K562 (cell line): ENCODE results near the gene KIF1A. TPM values are rescaled to one million over a fixed set of nuclear protein-coding genes. Genes with fewer than 3 reads are reported as not detected.

ENCODE experiments used
- CC2D1A ChIP-seq: fragments of 450-650 bp; IDR thresholded peaks from 2 replicates; pipeline ENCODE4 v1.6.1; 2017; ENCODE audit warnings: mild to moderate bottlenecking
- NCOA4 ChIP-seq: fragments of 450-650 bp; IDR thresholded peaks from 2 replicates; pipeline ENCODE4 v1.6.1; 2018; ENCODE audit warnings: mild to moderate bottlenecking; ENCODE audit not compliant: partially characterized antibody
- POLR2G ChIP-seq: fragments of 200-400 bp; formaldehyde crosslinking; IDR thresholded peaks from 2 replicates; pipeline ENCODE4 v1.6.1; 2017; ENCODE audit warnings: low read depth, mild to moderate bottlenecking, antibody characterized with exemption, low read length, moderate library complexity
- ZNF316 ChIP-seq: fragments of 450-650 bp; IDR thresholded peaks from 2 replicates; pipeline ENCODE4 v1.6.1; 2016
- polyA plus RNA-seq, 8 experiments: library from polyadenylated mRNA; depleted of rRNA in 4 of 8; stranded (reverse) in 5 of 8; unstranded in 3 of 8; fragments of >200 nt; fragmentation: Nextera tagmentation in 2 of 8; fragmentation: Illumina TruSeq in 1 of 8; extraction: Ambion mirVana in 2 of 8; extraction: Trizol in 1 of 8; gene quantifications; 2 replicates each; pipeline versions ENCODE4 v1.2.1 to v1.2.3, GENCODE V29; 2011 to 2014; ENCODE audit warnings: inconsistent platforms in 1 of 8, missing spikeins in 1 of 8
- total RNA-seq, 7 experiments: library from RNA; depleted of rRNA in 6 of 7; stranded (reverse); fragments of >200 nt in 6 of 7; fragmentation: Illumina TruSeq in 2 of 7; extraction: Trizol in 2 of 7; gene quantifications; 2 replicates each; pipeline versions ENCODE4 v1.2.1 to v1.2.3, GENCODE V29; 2011 to 2021; ENCODE audit warnings: low replicate concordance in 1 of 7
- TF ChIP-seq, protein P1 (sequence below), 2 experiments: fragments of 150-350 bp in 1 of 2; IDR thresholded peaks; 2 replicates each; pipeline ENCODE4 v1.6.1; 2012 to 2016; ENCODE audit warnings: low read depth in 2 of 2, low read length in 2 of 2, mild to moderate bottlenecking in 1 of 2, moderate library complexity in 1 of 2
- TF ChIP-seq, protein P2 (sequence below), 2 experiments: fragments of 450-650 bp; IDR thresholded peaks; 2 replicates each; pipeline ENCODE4 v1.6.1; 2016; ENCODE audit warnings: mild to moderate bottlenecking in 2 of 2, borderline replicate concordance in 1 of 2, low read depth in 1 of 2, moderate library complexity in 1 of 2
- TF ChIP-seq, protein P3 (sequence below): sonication (generic); formaldehyde crosslinking; IDR thresholded peaks from 2 replicates; pipeline ENCODE4 v1.8.0; 2022; ENCODE audit warnings: mild to moderate bottlenecking, missing genetic modification reagents
- TF ChIP-seq, protein P4 (sequence below): fragments of 450-650 bp; IDR thresholded peaks from 2 replicates; pipeline ENCODE4 v1.6.1; 2017; ENCODE audit warnings: antibody characterized with exemption

The KIF1A gene
- total and polyA plus RNA-seq, 9 of the 15 experiments (the other 6 are each of a cell fraction or from before 2014, with no cell fraction given): 0.07 to 1.4 (median 0.45) TPM; not detected in 2

DNA sequence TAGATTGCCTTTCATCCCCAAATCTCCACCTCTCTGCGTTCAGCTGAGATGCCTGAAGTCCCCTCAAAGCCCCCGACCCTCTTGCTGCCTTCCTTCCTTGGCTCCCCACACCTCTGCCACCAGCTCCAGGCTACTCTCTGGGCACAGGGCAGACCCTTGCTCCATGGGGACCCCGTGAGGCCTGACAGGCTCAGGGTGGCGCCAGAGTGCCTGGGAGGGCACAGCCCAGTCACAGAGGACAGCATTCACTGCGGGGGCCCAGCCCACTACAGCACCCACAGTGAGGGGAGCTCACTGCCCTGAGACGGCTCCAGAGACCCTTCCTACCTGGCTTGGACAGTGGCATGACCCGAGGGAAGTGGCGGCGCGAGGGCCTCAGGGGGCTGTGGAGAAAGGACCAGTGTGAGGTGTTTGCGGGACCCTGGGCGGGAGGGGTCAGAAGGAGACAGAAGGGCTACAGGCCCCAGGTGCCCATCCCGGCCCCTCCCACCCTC is 77.4 kb downstream of the KIF1A start (continued):
- TF ChIP-seq, protein P1, sequence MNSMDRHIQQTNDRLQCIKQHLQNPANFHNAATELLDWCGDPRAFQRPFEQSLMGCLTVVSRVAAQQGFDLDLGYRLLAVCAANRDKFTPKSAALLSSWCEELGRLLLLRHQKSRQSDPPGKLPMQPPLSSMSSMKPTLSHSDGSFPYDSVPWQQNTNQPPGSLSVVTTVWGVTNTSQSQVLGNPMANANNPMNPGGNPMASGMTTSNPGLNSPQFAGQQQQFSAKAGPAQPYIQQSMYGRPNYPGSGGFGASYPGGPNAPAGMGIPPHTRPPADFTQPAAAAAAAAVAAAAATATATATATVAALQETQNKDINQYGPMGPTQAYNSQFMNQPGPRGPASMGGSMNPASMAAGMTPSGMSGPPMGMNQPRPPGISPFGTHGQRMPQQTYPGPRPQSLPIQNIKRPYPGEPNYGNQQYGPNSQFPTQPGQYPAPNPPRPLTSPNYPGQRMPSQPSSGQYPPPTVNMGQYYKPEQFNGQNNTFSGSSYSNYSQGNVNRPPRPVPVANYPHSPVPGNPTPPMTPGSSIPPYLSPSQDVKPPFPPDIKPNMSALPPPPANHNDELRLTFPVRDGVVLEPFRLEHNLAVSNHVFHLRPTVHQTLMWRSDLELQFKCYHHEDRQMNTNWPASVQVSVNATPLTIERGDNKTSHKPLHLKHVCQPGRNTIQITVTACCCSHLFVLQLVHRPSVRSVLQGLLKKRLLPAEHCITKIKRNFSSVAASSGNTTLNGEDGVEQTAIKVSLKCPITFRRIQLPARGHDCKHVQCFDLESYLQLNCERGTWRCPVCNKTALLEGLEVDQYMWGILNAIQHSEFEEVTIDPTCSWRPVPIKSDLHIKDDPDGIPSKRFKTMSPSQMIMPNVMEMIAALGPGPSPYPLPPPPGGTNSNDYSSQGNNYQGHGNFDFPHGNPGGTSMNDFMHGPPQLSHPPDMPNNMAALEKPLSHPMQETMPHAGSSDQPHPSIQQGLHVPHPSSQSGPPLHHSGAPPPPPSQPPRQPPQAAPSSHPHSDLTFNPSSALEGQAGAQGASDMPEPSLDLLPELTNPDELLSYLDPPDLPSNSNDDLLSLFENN (IDR thresholded peaks at IDR 0.05; ENCODE audit: low read depth in 2 of 2, low read length in 2 of 2): no peak
- TF ChIP-seq CC2D1A: no peak
- TF ChIP-seq NCOA4: no peak
- TF ChIP-seq, protein P2, sequence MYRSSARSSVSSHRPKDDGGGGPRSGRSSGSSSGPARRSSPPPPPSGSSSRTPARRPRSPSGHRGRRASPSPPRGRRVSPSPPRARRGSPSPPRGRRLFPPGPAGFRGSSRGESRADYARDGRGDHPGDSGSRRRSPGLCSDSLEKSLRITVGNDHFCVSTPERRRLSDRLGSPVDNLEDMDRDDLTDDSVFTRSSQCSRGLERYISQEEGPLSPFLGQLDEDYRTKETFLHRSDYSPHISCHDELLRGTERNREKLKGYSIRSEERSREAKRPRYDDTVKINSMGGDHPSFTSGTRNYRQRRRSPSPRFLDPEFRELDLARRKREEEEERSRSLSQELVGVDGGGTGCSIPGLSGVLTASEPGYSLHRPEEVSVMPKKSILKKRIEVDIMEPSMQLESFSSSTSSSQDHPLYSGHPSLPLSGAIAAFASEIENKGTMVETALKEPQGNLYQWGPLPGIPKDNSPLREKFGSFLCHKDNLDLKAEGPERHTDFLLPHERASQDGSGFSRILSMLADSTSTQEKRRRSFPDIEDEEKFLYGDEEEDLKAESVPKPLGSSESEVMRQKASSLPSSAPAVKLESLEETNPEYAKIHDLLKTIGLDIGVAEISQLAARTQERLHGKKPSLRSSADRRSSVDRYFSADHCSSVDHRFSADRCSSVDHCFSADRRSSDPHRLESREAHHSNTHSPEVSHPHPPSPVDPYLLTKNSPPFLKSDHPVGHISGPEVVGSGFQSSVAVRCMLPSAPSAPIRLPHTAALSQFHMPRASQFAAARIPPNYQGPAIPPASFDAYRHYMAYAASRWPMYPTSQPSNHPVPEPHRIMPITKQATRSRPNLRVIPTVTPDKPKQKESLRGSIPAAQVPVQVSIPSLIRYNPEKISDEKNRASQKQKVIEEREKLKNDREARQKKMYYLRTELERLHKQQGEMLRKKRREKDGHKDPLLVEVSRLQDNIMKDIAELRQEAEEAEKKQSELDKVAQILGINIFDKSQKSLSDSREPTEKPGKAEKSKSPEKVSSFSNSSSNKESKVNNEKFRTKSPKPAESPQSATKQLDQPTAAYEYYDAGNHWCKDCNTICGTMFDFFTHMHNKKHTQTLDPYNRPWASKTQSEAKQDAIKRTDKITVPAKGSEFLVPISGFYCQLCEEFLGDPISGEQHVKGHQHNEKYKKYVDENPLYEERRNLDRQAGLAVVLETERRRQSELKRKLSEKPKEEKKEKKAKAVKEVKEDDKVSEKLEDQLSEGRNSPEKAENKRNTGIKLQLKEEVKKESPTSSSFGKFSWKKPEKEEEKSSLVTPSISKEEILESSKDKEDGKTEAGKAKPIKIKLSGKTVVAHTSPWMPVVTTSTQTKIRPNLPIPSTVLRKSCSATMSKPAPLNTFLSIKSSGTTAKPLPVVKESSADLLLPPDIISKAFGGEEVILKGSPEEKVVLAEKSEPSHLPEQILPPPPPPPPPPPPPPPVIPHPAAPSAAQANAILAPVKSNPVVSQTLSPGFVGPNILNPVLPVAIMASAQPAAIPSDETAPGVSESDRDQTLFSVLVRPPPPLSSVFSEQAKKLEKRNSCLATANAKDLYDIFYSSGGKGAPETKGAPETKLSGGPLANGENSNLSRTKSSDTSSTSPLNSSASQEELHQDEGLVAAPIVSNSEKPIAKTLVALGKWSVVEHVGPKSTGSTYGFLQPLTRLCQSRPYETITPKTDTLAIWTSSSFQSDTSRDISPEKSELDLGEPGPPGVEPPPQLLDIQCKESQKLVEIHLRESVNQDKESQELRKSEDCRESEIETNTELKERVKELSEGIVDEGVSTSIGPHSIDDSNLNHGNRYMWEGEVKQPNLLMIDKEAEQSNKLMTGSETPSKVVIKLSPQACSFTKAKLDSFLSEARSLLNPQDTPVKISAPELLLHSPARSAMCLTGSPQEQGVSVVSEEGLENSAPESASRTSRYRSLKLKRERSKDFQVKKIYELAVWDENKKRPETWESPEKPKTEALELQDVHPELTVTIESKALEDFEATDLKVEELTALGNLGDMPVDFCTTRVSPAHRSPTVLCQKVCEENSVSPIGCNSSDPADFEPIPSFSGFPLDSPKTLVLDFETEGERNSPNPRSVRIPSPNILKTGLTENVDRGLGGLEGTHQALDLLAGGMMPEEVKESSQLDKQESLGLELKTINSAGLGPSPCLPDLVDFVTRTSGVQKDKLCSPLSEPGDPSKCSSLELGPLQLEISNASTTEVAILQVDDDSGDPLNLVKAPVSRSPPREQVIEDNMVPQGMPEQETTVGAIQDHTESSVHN (IDR thresholded peaks at IDR 0.05; ENCODE audit: borderline replicate concordance in 1 of 2, low read depth in 1 of 2): no peak
- no peak for TF ChIP-seq ZNF316
- TF ChIP-seq, protein P3, sequence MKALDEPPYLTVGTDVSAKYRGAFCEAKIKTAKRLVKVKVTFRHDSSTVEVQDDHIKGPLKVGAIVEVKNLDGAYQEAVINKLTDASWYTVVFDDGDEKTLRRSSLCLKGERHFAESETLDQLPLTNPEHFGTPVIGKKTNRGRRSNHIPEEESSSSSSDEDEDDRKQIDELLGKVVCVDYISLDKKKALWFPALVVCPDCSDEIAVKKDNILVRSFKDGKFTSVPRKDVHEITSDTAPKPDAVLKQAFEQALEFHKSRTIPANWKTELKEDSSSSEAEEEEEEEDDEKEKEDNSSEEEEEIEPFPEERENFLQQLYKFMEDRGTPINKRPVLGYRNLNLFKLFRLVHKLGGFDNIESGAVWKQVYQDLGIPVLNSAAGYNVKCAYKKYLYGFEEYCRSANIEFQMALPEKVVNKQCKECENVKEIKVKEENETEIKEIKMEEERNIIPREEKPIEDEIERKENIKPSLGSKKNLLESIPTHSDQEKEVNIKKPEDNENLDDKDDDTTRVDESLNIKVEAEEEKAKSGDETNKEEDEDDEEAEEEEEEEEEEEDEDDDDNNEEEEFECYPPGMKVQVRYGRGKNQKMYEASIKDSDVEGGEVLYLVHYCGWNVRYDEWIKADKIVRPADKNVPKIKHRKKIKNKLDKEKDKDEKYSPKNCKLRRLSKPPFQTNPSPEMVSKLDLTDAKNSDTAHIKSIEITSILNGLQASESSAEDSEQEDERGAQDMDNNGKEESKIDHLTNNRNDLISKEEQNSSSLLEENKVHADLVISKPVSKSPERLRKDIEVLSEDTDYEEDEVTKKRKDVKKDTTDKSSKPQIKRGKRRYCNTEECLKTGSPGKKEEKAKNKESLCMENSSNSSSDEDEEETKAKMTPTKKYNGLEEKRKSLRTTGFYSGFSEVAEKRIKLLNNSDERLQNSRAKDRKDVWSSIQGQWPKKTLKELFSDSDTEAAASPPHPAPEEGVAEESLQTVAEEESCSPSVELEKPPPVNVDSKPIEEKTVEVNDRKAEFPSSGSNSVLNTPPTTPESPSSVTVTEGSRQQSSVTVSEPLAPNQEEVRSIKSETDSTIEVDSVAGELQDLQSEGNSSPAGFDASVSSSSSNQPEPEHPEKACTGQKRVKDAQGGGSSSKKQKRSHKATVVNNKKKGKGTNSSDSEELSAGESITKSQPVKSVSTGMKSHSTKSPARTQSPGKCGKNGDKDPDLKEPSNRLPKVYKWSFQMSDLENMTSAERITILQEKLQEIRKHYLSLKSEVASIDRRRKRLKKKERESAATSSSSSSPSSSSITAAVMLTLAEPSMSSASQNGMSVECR (CRISPR knock-in tag): no peak
- TF ChIP-seq POLR2G: no peak
- TF ChIP-seq, protein P4, sequence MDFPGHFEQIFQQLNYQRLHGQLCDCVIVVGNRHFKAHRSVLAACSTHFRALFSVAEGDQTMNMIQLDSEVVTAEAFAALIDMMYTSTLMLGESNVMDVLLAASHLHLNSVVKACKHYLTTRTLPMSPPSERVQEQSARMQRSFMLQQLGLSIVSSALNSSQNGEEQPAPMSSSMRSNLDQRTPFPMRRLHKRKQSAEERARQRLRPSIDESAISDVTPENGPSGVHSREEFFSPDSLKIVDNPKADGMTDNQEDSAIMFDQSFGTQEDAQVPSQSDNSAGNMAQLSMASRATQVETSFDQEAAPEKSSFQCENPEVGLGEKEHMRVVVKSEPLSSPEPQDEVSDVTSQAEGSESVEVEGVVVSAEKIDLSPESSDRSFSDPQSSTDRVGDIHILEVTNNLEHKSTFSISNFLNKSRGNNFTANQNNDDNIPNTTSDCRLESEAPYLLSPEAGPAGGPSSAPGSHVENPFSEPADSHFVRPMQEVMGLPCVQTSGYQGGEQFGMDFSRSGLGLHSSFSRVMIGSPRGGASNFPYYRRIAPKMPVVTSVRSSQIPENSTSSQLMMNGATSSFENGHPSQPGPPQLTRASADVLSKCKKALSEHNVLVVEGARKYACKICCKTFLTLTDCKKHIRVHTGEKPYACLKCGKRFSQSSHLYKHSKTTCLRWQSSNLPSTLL: no peak
